DMS53 treated with DMSO at 0.1 percent for 48 hours (cell line): ENCODE measurements around the gene SETSIP.
A peak's percentile ranks its signal among the peaks of the same experiment; 100 is the strongest.
"Not testable (repeated sequence)": the region's sequence is repeated elsewhere in the genome, so short reads cannot be mapped to it uniquely, and the experiment has no call there.

Source experiments
- DNase-seq: peaks from one replicate; lab custom pipeline; 2025; ENCODE audit not compliant: unreplicated experiment; lab: John Stamatoyannopoulos, UW

Gene SETSIP

GRCh38 chr1:92065042-92065441 lies 10.2 kb downstream of the SETSIP start:
- no peak for DNase-seq

GRCh38 chr1:92051948-92052347 lies 23.3 kb downstream of the SETSIP start:
- DNase-seq, result no peak

GRCh38 chr1:92045766-92046495 lies 29.3 kb downstream of the SETSIP start:
- no peak for DNase-seq

- no peak for DNase-seq
Observed at GRCh38 chr1:92043621-92044020, 31.6 kb downstream of the SETSIP start.

GRCh38 chr1:92040971-92041370 lies 34.2 kb downstream of the SETSIP start:
- DNase-seq, result no peak

GRCh38 chr1:92038695-92039346 lies 36.4 kb downstream of the SETSIP start:
- DNase-seq, result no peak

- DNase-seq, result no peak
Observed at GRCh38 chr1:92037400-92037799, 37.8 kb downstream of the SETSIP start.

- DNase-seq, result no peak
Observed at GRCh38 chr1:92031281-92032110, 43.7 kb downstream of the SETSIP start.

- DNase-seq, result peak; percentile 94
Observed at GRCh38 chr1:92030656-92031107, 44.5 kb downstream of the SETSIP start.

- no peak for DNase-seq
Observed at GRCh38 chr1:92029241-92029922, 45.8 kb downstream of the SETSIP start.

GRCh38 chr1:92026806-92027205 lies 48.4 kb downstream of the SETSIP start:
- DNase-seq, result no peak

- DNase-seq, result not testable (repeated sequence)
Observed at GRCh38 chr1:92026042-92026441, 49.2 kb downstream of the SETSIP start.
